Colonic mucosa (tissue), 4 donors: Measurements from ENCODE around the gene JAZF1. TPM values are rescaled to one million over a fixed set of nuclear protein-coding genes. Genes with fewer than 3 reads are reported as not detected.
A peak's percentile ranks its signal among the peaks of the same experiment; 100 is the strongest.

Experiments used
- DNase-seq: peaks from one replicate; pipeline ENCODE4 v3.0.0-alpha.2; 2020
- H3K27ac ChIP-seq: fragments of 200-600 bp; one replicate; pipeline ENCODE4 v1.8.0; 2021
- H3K27me3 ChIP-seq: fragments of 200-600 bp; one replicate; pipeline ENCODE4 v1.8.0; 2021
- H3K36me3 ChIP-seq: fragments of 200-600 bp; one replicate; pipeline ENCODE4 v1.8.0; 2021
- H3K4me1 ChIP-seq: fragments of 200-600 bp; one replicate; pipeline ENCODE4 v1.8.0; 2021; ENCODE audit warnings: mild to moderate bottlenecking
- H3K4me3 ChIP-seq: fragments of 200-600 bp; one replicate; pipeline ENCODE4 v1.8.0; 2021
- H3K9ac ChIP-seq, 2 donors: one replicate each; pipeline ENCODE4 v1.7.0; 2013; ENCODE audit warnings: control low read depth in 2 of 2, low read depth in 2 of 2, low read length in 2 of 2
- H3K9me3 ChIP-seq: fragments of 200-600 bp; one replicate; pipeline ENCODE4 v1.8.0; 2021
- CTCF ChIP-seq: fragments of 200-600 bp; IDR thresholded peaks from one replicate; pipeline ENCODE4 v1.8.0; 2022; ENCODE audit warnings: antibody characterized with exemption, mild to moderate bottlenecking
- intact Hi-C: fragments of 100-400 bp; cut with DNase I; formaldehyde crosslinking; loops from one replicate; pipeline ENCODE4 v1.14.1; 2022
- total RNA-seq, 2 donors: library from RNA; stranded (reverse); fragmentation: NEBNext Ultra II Directional in 1 of 2; extraction: Animal tissue kit (Norgen Biotek cat#: 25700) in 1 of 2; gene quantifications; one replicate each; pipeline ENCODE4 v1.2.1, GENCODE V29; 2021
- donor health status: healthy.
- donor health status: DM: no; HTN: no; CAD: no.
- donor health status: DM: no; HTN: no; CAD: no.

The JAZF1 gene
- total RNA-seq, 2 donors from 2014 or later = 1.8 to 10.1 TPM

- Histone ChIP-seq H3K9ac (no peak overlapping the region), H3K4me3 (no peak overlapping the region), H3K36me3 (no peaks in the 10 kb centered on the region), H3K27ac (peak overlapping the region; percentile 25), H3K9me3 (no peaks in the 10 kb centered on the region), H3K4me1 (peaks cover 6% of the 10 kb centered on the region), H3K27me3 (no peaks in the 10 kb centered on the region)
- intact Hi-C loops = no loop called here
- DNase-seq = no peak
- TF ChIP-seq CTCF = no peak
Measured at GRCh38 chr7:28036696-28037095, 143.9 kb downstream of the JAZF1 start.

DNA sequence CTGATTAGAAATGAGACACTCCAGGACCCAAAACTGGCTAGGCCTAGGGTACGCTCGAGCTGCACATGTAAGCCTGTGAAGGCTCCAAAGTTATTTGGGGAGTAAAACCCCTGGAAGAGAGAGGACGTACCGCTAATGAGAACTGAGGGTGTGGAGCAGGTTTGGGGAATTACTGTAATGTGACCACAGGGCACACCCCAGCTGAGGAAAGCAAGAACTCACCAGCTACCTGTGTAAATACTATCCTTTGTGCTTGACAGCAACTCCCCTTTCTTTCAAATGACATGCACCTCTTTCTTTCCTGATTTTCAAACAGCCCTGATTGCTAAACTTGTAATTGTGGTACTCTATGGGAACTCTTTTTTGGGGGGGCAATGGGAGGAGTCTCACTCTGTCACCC lies 147.2 kb downstream of the JAZF1 start:
- intact Hi-C loops = no loop called here
- Histone ChIP-seq H3K9me3 (no peaks in the 10 kb centered on the region), H3K27me3 (no peaks in the 10 kb centered on the region), H3K4me1 (peaks cover 6% of the 10 kb centered on the region), H3K36me3 (no peaks in the 10 kb centered on the region), H3K4me3 (no peak overlapping the region), H3K27ac (no peak overlapping the region), H3K9ac (no peak overlapping the region)
- no peak for TF ChIP-seq CTCF
- no peak for DNase-seq

DNA sequence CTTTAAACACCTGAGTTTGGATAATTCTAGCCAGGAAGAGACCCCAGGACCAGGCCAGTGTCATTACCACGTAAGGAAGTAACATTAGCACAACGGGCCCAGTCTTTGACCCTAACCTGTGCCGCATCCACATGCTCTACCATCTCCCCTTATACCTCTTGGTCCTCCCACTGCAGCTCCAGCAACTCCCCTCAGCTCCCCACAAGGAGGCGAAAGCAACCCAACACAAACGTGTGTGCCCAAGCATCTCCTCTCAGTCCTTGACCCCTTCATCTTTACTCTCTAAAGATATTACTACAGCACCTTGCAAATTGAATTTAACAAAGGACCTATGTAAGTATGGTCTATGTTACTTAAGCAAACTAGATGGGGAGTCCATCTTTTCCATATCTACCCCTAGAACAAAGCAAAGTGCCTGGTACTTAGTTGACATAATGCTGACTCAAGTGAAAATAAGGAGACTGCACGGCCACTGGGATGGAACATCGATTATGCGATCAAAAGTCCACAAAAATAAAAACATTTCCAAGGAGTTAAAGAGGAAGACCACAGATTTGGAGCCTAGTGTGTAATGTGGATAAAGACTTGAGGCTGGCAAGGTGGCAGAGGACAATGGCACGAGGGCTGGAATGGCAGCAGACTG lies 147.7 kb downstream of the JAZF1 start:
- Histone ChIP-seq H3K4me1 (peaks cover 6% of the 10 kb centered on the region), H3K9ac (no peak overlapping the region), H3K27me3 (no peaks in the 10 kb centered on the region), H3K9me3 (no peaks in the 10 kb centered on the region), H3K4me3 (no peak overlapping the region), H3K36me3 (no peaks in the 10 kb centered on the region), H3K27ac (no peak overlapping the region)
- no peak for TF ChIP-seq CTCF
- intact Hi-C loops = no loop called here
- DNase-seq = no peak

GRCh38 chr7:28029051-28029450 lies 151.5 kb downstream of the JAZF1 start:
- Histone ChIP-seq H3K4me3 (no peak overlapping the region), H3K27me3 (no peaks in the 10 kb centered on the region), H3K9ac (no peak overlapping the region), H3K36me3 (no peaks in the 10 kb centered on the region), H3K4me1 (no peaks in the 10 kb centered on the region), H3K9me3 (no peaks in the 10 kb centered on the region), H3K27ac (no peak overlapping the region)
- TF ChIP-seq CTCF = no peak
- DNase-seq = no peak
- intact Hi-C loops = no loop called here

- intact Hi-C loops = no loop called here
- Histone ChIP-seq H3K9me3 (no peaks in the 10 kb centered on the region), H3K27me3 (no peaks in the 10 kb centered on the region), H3K4me3 (no peak overlapping the region), H3K36me3 (no peaks in the 10 kb centered on the region), H3K4me1 (no peaks in the 10 kb centered on the region), H3K27ac (no peak overlapping the region), H3K9ac (no peak overlapping the region)
- TF ChIP-seq CTCF = no peak
- DNase-seq = no peak
Measured at GRCh38 chr7:28028471-28028870, 152.1 kb downstream of the JAZF1 start.
